Measurements from ENCODE around the gene GBP7.

DNA sequence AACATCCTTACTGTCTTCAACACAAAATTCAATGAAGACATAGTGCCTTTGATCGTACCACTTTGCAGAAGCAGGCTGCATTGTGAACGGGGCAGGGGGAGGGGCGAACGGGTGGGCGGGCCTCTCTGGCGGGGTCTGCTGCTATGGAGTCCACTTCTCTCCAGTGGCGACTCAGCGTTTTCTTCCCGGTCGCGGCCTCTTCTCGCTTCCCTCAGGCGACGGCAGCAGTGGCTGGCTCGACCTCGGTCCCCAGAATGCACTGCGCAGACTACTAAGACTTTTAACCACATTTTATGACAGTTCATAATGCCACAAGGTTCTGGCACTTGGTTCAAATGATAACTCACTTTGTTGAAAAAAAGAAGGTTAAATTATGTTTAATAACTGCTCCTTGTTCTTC is 71.1 kb downstream of the GBP7 start:
- TF ChIP-seq POLR2A (IDR thresholded peaks at IDR 0.05), result no peak
- TF ChIP-seq, protein P1, sequence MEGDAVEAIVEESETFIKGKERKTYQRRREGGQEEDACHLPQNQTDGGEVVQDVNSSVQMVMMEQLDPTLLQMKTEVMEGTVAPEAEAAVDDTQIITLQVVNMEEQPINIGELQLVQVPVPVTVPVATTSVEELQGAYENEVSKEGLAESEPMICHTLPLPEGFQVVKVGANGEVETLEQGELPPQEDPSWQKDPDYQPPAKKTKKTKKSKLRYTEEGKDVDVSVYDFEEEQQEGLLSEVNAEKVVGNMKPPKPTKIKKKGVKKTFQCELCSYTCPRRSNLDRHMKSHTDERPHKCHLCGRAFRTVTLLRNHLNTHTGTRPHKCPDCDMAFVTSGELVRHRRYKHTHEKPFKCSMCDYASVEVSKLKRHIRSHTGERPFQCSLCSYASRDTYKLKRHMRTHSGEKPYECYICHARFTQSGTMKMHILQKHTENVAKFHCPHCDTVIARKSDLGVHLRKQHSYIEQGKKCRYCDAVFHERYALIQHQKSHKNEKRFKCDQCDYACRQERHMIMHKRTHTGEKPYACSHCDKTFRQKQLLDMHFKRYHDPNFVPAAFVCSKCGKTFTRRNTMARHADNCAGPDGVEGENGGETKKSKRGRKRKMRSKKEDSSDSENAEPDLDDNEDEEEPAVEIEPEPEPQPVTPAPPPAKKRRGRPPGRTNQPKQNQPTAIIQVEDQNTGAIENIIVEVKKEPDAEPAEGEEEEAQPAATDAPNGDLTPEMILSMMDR (IDR thresholded peaks at IDR 0.05), result no peak
